ENCODE data around the gene PPFIBP2. TPM values are rescaled to one million over a fixed set of nuclear protein-coding genes. Genes with fewer than 3 reads are reported as not detected.

The PPFIBP2 gene
- total RNA-seq, 1 experiment from 2014 or later, result 5.7 TPM

DNA sequence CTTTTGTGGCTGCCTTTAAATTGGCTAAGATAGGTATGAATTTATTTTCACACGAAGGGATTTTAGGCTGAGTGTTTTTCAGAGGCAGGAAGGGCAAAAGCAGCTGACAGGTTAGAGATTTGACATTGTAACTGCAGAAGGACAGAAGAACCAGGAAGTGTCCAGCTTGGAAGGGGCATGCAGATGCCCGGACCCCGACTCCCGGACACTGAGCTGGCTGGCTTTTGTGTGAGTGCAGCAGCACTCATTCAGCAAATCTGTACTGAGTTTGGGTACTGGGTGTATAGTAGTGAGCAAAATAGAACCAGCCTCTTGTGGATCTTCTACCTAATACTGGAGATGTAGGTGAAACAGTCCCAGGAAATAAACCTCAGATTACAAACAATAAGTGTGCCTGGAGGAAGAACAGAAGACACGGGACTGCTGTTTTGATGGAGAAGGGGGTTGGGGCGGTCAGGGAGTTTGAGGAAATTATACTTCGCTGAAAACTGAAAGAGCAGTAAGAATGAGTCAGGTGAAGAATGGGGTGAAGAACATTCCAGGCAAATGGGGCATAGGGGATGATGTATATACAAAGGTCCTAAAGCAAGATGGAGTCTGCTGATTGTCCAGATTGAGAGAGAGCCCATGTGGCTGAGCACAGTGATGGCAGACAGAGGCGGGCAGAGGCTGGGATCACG lies 64.6 kb downstream of the PPFIBP2 start (continued):
- TF ChIP-seq ELF1 (IDR thresholded peaks at IDR 0.05; ENCODE audit: borderline replicate concordance, low read depth) (no peak), CBX3 (IDR thresholded peaks at IDR 0.05; ENCODE audit: low read depth) (no peak), CEBPB (IDR thresholded peaks at IDR 0.05; ENCODE audit: low read depth) (no peak), SP1 (IDR thresholded peaks at IDR 0.05; ENCODE audit: low read depth) (no peak), EZH2 (IDR thresholded peaks at IDR 0.05) (no peak), JUND (IDR thresholded peaks at IDR 0.05) (no peak)
- TF ChIP-seq, protein P1, sequence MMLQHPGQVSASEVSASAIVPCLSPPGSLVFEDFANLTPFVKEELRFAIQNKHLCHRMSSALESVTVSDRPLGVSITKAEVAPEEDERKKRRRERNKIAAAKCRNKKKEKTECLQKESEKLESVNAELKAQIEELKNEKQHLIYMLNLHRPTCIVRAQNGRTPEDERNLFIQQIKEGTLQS (IDR thresholded peaks at IDR 0.05), result no peak
- TF ChIP-seq, protein P2, sequence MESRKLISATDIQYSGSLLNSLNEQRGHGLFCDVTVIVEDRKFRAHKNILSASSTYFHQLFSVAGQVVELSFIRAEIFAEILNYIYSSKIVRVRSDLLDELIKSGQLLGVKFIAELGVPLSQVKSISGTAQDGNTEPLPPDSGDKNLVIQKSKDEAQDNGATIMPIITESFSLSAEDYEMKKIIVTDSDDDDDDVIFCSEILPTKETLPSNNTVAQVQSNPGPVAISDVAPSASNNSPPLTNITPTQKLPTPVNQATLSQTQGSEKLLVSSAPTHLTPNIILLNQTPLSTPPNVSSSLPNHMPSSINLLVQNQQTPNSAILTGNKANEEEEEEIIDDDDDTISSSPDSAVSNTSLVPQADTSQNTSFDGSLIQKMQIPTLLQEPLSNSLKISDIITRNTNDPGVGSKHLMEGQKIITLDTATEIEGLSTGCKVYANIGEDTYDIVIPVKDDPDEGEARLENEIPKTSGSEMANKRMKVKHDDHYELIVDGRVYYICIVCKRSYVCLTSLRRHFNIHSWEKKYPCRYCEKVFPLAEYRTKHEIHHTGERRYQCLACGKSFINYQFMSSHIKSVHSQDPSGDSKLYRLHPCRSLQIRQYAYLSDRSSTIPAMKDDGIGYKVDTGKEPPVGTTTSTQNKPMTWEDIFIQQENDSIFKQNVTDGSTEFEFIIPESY (IDR thresholded peaks at IDR 0.05; ENCODE audit: extremely low read depth, insufficient replicate concordance, low read length), result no peak

DNA sequence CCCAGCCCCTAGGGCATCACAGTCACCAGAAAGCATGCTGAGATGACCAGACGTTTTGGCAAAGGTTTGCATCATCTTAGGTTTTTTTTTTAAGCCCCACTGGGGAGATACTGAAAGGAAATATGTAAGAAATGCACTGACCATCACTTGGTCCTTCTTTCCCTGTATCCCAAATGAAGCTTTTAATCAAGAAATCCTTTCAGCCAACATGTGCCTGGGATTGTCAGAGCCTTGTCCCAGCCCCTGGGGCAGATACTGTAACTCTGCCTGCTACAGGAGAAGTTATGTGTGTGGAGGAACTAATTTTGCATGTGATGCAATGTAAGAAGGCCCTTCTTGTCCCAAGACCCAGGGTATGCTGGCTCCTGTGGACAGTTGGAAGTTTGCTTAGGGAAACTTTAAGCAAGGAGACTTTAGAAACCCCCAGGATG lies 65.6 kb downstream of the PPFIBP2 start:
- H3K36me3 ChIP-seq (ENCODE audit: control insufficient read depth in 1 of 2, insufficient read depth in 2 of 2, low read length in 2 of 2), result no peaks in the 10 kb centered on the region
- H3K4me3 ChIP-seq (replicated peaks in 1 of 2; ENCODE audit: low read depth in 1 of 2, low read length in 2 of 2), result no peak overlapping the region
- POLR2A ChIA-PET, result no interaction called here
- DNase-seq (ENCODE audit: low read depth, low spot score) (no peak), ATAC-seq (no peak)
- peaks cover 11 to 12% of the 10 kb centered on the region in 2 experiments for H3K4me1 ChIP-seq (ENCODE audit: control insufficient read depth in 1 of 2, insufficient read depth in 2 of 2, low read length in 2 of 2)
- H3K9me3 ChIP-seq (ENCODE audit: control insufficient read depth in 1 of 2, insufficient read depth in 1 of 2, low read depth in 1 of 2, low read length in 2 of 2), result no peaks in the 10 kb centered on the region
- TF ChIP-seq YY1 (IDR thresholded peaks at IDR 0.05; ENCODE audit: extremely low read depth, insufficient replicate concordance, low read depth, low read length) (no peak), EGR1 (IDR thresholded peaks at IDR 0.05; ENCODE audit: low read depth) (no peak), ELF1 (IDR thresholded peaks at IDR 0.05; ENCODE audit: borderline replicate concordance, low read depth) (no peak), CEBPB (IDR thresholded peaks at IDR 0.05; ENCODE audit: low read depth) (no peak), EZH2 (IDR thresholded peaks at IDR 0.05) (no peak), EZH2phosphoT487 (IDR thresholded peaks at IDR 0.05; ENCODE audit: borderline replicate concordance) (no peak)
- H3K27me3 ChIP-seq (ENCODE audit: insufficient read depth, low read length), result peaks cover 22% of the 10 kb centered on the region; the same call in 1 of the 2 replicates
- BruUV-seq (replicated peaks), result no TSS peak
- CTCF ChIA-PET, result no interaction called here
- H3K27ac ChIP-seq (ENCODE audit: low read depth, low read length), result no peak overlapping the region
- H3K4me2 ChIP-seq (ENCODE audit: low read length), result no peak overlapping the region
- H3K9me2 ChIP-seq (ENCODE audit: insufficient read depth), result no peaks in the 10 kb centered on the region
- H3K79me2 ChIP-seq (ENCODE audit: insufficient read depth, low read length), result no peaks in the 10 kb centered on the region
- intact Hi-C loops (cut with micrococcal nuclease), result no loop called here
- no peak overlapping the region for H2AFZ ChIP-seq (ENCODE audit: low read depth, low read length, poor library complexity, severe bottlenecking)
- no peaks in the 10 kb centered on the region for H4K20me1 ChIP-seq (ENCODE audit: insufficient read depth)
- no peak overlapping the region for H3K9ac ChIP-seq (ENCODE audit: low read length)
- RAD21 ChIA-PET (ENCODE audit: low non-redundant PET in 1 of 2, low total read pairs in 2 of 2, uncharacterized antibody in 2 of 2, unreplicated experiment in 2 of 2), result no interaction called here

Measured in HCT116 (cell line).